ENCODE data around the gene PLCH2. TPM values are rescaled to one million over a fixed set of nuclear protein-coding genes. Genes with fewer than 3 reads are reported as not detected.
A peak's percentile ranks its signal among the peaks of the same experiment; 100 is the strongest.

PLCH2 gene
- total RNA-seq (2014; rRNA removed; shearing (Covaris generic)), result 0.06 and 0.20 TPM in 2 replicates

- no peak for DNase-seq (ENCODE audit: low spot score)
- in situ Hi-C loops (cut with HindIII; ENCODE audit: low sequenced_read_pairs), result no loop called here
These were observed at the start of gene PLCH2 for GRCh38 chr1:2476061-2476999. Gene PLCH2 (plus strand): TSS chr1:2476289. CDS start chr1:2476589, 300 bp downstream.

GRCh38 chr1:2426540-2426939 lies 49.5 kb upstream of the PLCH2 start:
- in situ Hi-C loops (cut with HindIII; ENCODE audit: low sequenced_read_pairs), result no loop called here

GRCh38 chr1:2427051-2427450 lies 49.0 kb upstream of the PLCH2 start:
- in situ Hi-C loops (cut with HindIII; ENCODE audit: low sequenced_read_pairs), result no loop called here
- DNase-seq (ENCODE audit: low spot score), result no peak

More at GRCh38 chr1:2426540-2426939, 49.5 kb upstream of the PLCH2 start:
- no peak for DNase-seq (ENCODE audit: low spot score)

- in situ Hi-C loops (cut with HindIII; ENCODE audit: low sequenced_read_pairs), result no loop called here
- DNase-seq (ENCODE audit: low spot score), result no peak
These were observed 48.1 kb upstream of the PLCH2 start for GRCh38 chr1:2427976-2428375.

- DNase-seq (ENCODE audit: low spot score), result no peak
- in situ Hi-C loops (cut with HindIII; ENCODE audit: low sequenced_read_pairs), result no loop called here
These were observed 47.6 kb upstream of the PLCH2 start for GRCh38 chr1:2428490-2428889.

- in situ Hi-C loops (cut with HindIII; ENCODE audit: low sequenced_read_pairs), result no loop called here
- DNase-seq (ENCODE audit: low spot score), result no peak
These were observed 46.1 kb upstream of the PLCH2 start for GRCh38 chr1:2429780-2430591.

GRCh38 chr1:2430592-2430973 lies 45.5 kb upstream of the PLCH2 start:
- in situ Hi-C loops (cut with HindIII; ENCODE audit: low sequenced_read_pairs), result no loop called here
- DNase-seq (ENCODE audit: low spot score), result no peak

- in situ Hi-C loops (cut with HindIII; ENCODE audit: low sequenced_read_pairs), result no loop called here
These were observed 45.0 kb upstream of the PLCH2 start for GRCh38 chr1:2431103-2431502.

GRCh38 chr1:2431518-2431917 lies 44.6 kb upstream of the PLCH2 start:
- in situ Hi-C loops (cut with HindIII; ENCODE audit: low sequenced_read_pairs), result no loop called here

More at GRCh38 chr1:2431103-2431502, 45.0 kb upstream of the PLCH2 start:
- DNase-seq (ENCODE audit: low spot score), result no peak

GRCh38 chr1:2432441-2432844 lies 43.6 kb upstream of the PLCH2 start:
- no peak for DNase-seq (ENCODE audit: low spot score)
- in situ Hi-C loops (cut with HindIII; ENCODE audit: low sequenced_read_pairs), result no loop called here

More at GRCh38 chr1:2431518-2431917, 44.6 kb upstream of the PLCH2 start:
- no peak for DNase-seq (ENCODE audit: low spot score)

- in situ Hi-C loops (cut with HindIII; ENCODE audit: low sequenced_read_pairs), result no loop called here
- DNase-seq (ENCODE audit: low spot score), result no peak
These were observed 42.9 kb upstream of the PLCH2 start for GRCh38 chr1:2433196-2433595.

- DNase-seq (ENCODE audit: low spot score), result no peak
- in situ Hi-C loops (cut with HindIII; ENCODE audit: low sequenced_read_pairs), result no loop called here
These were observed 42.0 kb upstream of the PLCH2 start for GRCh38 chr1:2433936-2434655.

GRCh38 chr1:2435091-2435490 lies 41.0 kb upstream of the PLCH2 start:
- in situ Hi-C loops (cut with HindIII; ENCODE audit: low sequenced_read_pairs), result no loop called here
- DNase-seq (ENCODE audit: low spot score), result no peak

- DNase-seq (ENCODE audit: low spot score), result no peak
- in situ Hi-C loops (cut with HindIII; ENCODE audit: low sequenced_read_pairs), result no loop called here
These were observed 40.2 kb upstream of the PLCH2 start for GRCh38 chr1:2435746-2436355.

- in situ Hi-C loops (cut with HindIII; ENCODE audit: low sequenced_read_pairs), result no loop called here
These were observed 39.2 kb upstream of the PLCH2 start for GRCh38 chr1:2436876-2437275.

GRCh38 chr1:2437617-2438016 lies 38.5 kb upstream of the PLCH2 start:
- no peak for DNase-seq (ENCODE audit: low spot score)

More at GRCh38 chr1:2436876-2437275, 39.2 kb upstream of the PLCH2 start:
- DNase-seq (ENCODE audit: low spot score), result no peak

GRCh38 chr1:2438038-2438437 lies 38.1 kb upstream of the PLCH2 start:
- peak; percentile 88 for DNase-seq (ENCODE audit: low spot score)
- in situ Hi-C loops (cut with HindIII; ENCODE audit: low sequenced_read_pairs), result no loop called here

More at GRCh38 chr1:2437617-2438016, 38.5 kb upstream of the PLCH2 start:
- in situ Hi-C loops (cut with HindIII; ENCODE audit: low sequenced_read_pairs), result no loop called here

GRCh38 chr1:2438641-2439040 lies 37.4 kb upstream of the PLCH2 start:
- in situ Hi-C loops (cut with HindIII; ENCODE audit: low sequenced_read_pairs), result no loop called here

GRCh38 chr1:2439369-2439768 lies 36.7 kb upstream of the PLCH2 start:
- in situ Hi-C loops (cut with HindIII; ENCODE audit: low sequenced_read_pairs), result no loop called here

More at GRCh38 chr1:2438641-2439040, 37.4 kb upstream of the PLCH2 start:
- no peak for DNase-seq (ENCODE audit: low spot score)

More at GRCh38 chr1:2439369-2439768, 36.7 kb upstream of the PLCH2 start:
- no peak for DNase-seq (ENCODE audit: low spot score)

Measured in G401 (cell line).